ENCODE results near the gene KIF16B.

GRCh38 chr20:16418616-16419015, 154.6 kb downstream of the KIF16B start:
- no peak for TF ChIP-seq POLR2A (IDR thresholded peaks at IDR 0.05; ENCODE audit: low read depth, low read length)
- TF ChIP-seq EZH2 (IDR thresholded peaks at IDR 0.05; ENCODE audit: borderline replicate concordance, low read depth, low read length, severe bottlenecking), result no peak
- no peak for TF ChIP-seq CTCF (IDR thresholded peaks at IDR 0.05; ENCODE audit: extremely low read depth in 1 of 2, insufficient read depth in 1 of 2, low read depth in 1 of 2, low read length in 2 of 2)
- no peak for TF ChIP-seq JUN (IDR thresholded peaks at IDR 0.05; ENCODE audit: borderline replicate concordance, insufficient read depth, insufficient read length, low read depth)
- TF ChIP-seq MAX (IDR thresholded peaks at IDR 0.05; ENCODE audit: insufficient read depth, insufficient read length), result no peak
- no peak for TF ChIP-seq FOS (IDR thresholded peaks at IDR 0.05; ENCODE audit: borderline replicate concordance, insufficient read depth, low read length)
- TF ChIP-seq POLR2AphosphoS5 (IDR thresholded peaks at IDR 0.05; ENCODE audit: insufficient read depth, low read depth, low read length), result no peak
- TF ChIP-seq MYC (IDR thresholded peaks at IDR 0.05; ENCODE audit: low read depth, low read length), result no peak
